GM03348 (cell line): ENCODE data around the gene OASL.
A peak's percentile ranks its signal among the peaks of the same experiment; 100 is the strongest.
"Not testable (repeated sequence)": the region's sequence is repeated elsewhere in the genome, so short reads cannot be mapped to it uniquely, and the experiment has no call there.

Experiments
- DNase-seq: peaks from one replicate; pipeline ENCODE4 v3.0.0; 2012; ENCODE audit warnings: low spot score

OASL gene

GRCh38 chr12:121059031-121059898 is 20.2 kb upstream of the OASL start:
- DNase-seq = no peak

GRCh38 chr12:121057794-121058193 is 18.7 kb upstream of the OASL start:
- DNase-seq = no peak

GRCh38 chr12:121053706-121054105 is 14.7 kb upstream of the OASL start:
- DNase-seq = no peak

- DNase-seq = no peak
Observed at GRCh38 chr12:121050725-121051124, 11.7 kb upstream of the OASL start.

- DNase-seq = no peak
Observed at GRCh38 chr12:121048442-121048841, 9.4 kb upstream of the OASL start.

GRCh38 chr12:121047400-121047799 is 8.4 kb upstream of the OASL start:
- DNase-seq = not testable (repeated sequence)

- DNase-seq = no peak
Observed at GRCh38 chr12:121043067-121043466, 4.0 kb upstream of the OASL start.

- DNase-seq = peak; percentile 85
Observed at GRCh38 chr12:121036810-121037326, 2.2 kb downstream of the OASL start.

GRCh38 chr12:121034616-121035305 is 4.3 kb downstream of the OASL start:
- no peak for DNase-seq

- DNase-seq = peak; percentile 26
Observed at GRCh38 chr12:121033625-121034349, 5.3 kb downstream of the OASL start.

- no peak for DNase-seq
Observed at GRCh38 chr12:121030576-121031212, 8.4 kb downstream of the OASL start.

GRCh38 chr12:121026274-121027045 is 12.6 kb downstream of the OASL start:
- no peak for DNase-seq

- DNase-seq = no peak
Observed at GRCh38 chr12:121025442-121026226, 13.4 kb downstream of the OASL start.

- DNase-seq = no peak
Observed at GRCh38 chr12:121023799-121024198, 15.2 kb downstream of the OASL start.

GRCh38 chr12:121022713-121023112 is 16.3 kb downstream of the OASL start:
- DNase-seq = no peak

GRCh38 chr12:121021754-121022153 is 17.3 kb downstream of the OASL start:
- no peak for DNase-seq

GRCh38 chr12:121018860-121019617 is 20.0 kb downstream of the OASL start:
- DNase-seq = no peak

- DNase-seq = no peak
Observed at GRCh38 chr12:121017966-121018491, 21.0 kb downstream of the OASL start.
